Heart right ventricle (tissue), 16 donors: ENCODE measurements around the gene ZNF69. TPM values are rescaled to one million over a fixed set of nuclear protein-coding genes. Genes with fewer than 3 reads are reported as not detected.
"Not testable (repeated sequence)": the region's sequence is repeated elsewhere in the genome, so short reads cannot be mapped to it uniquely, and the experiment has no call there.

Experiments
- ATAC-seq, 8 donors: fragments of 200-7000 bp; cut with Tn5 transposase; one replicate each; pipeline ENCODE4 v1.9.1; 2020; ENCODE audit warnings: mild to moderate bottlenecking in 8 of 8, moderate library complexity in 8 of 8, moderate number of reproducible peaks in 1 of 8
- DNase-seq, 2 donors: peaks; one replicate each; pipeline ENCODE4 v3.0.0-alpha.2; 2020
- H3K27ac ChIP-seq, 10 donors: fragments of 200-600 bp; sonication (generic) in 2 of 10; one replicate each; pipeline versions ENCODE4 v1.5.0 to v1.8.0; 2020 to 2022; ENCODE audit warnings: mild to moderate bottlenecking in 3 of 10
- H3K27me3 ChIP-seq, 7 donors: fragments of 200-600 bp; one replicate each; pipeline ENCODE4 v1.8.0; 2021 to 2022; ENCODE audit warnings: mild to moderate bottlenecking in 2 of 7
- H3K36me3 ChIP-seq, 9 donors: fragments of 200-600 bp; sonication (generic) in 1 of 9; one replicate each; pipeline versions ENCODE4 v1.5.0 to v1.8.0; 2020 to 2022; ENCODE audit warnings: mild to moderate bottlenecking in 2 of 9
- H3K4me1 ChIP-seq, 9 donors: fragments of 200-600 bp; sonication (generic) in 1 of 9; one replicate each; pipeline versions ENCODE4 v1.5.0 to v1.8.0; 2020 to 2022; ENCODE audit warnings: mild to moderate bottlenecking in 4 of 9
- H3K4me3 ChIP-seq, 10 donors: fragments of 200-600 bp; sonication (generic) in 2 of 10; one replicate each; pipeline versions ENCODE4 v1.5.0 to v1.8.0; 2020 to 2022; ENCODE audit warnings: mild to moderate bottlenecking in 7 of 10, moderate library complexity in 2 of 10
- H3K9me3 ChIP-seq, 11 donors: fragments of 200-600 bp in 10 of 11; sonication (generic) in 2 of 11; one replicate each; pipeline versions ENCODE4 v1.5.0 to v1.8.0; 2013 to 2022; ENCODE audit warnings: mild to moderate bottlenecking in 2 of 11, control low read depth in 1 of 11, moderate library complexity in 1 of 11
- WGBS, 2 donors: extraction: QIAGEN DNeasy Blood & Tissue Kit; methylation state at CpG; one replicate each; pipeline ENCODE4 v1.1.7; 2013; ENCODE audit warnings: inconsistent platforms in 1 of 2; 5-methylcytosine and 5-hydroxymethylcytosine counted together
- intact Hi-C, 10 donors: fragments of 100-400 bp; cut with DNase I; formaldehyde crosslinking; loops; one replicate each; pipeline versions ENCODE4 v1.11.1 to v1.14.2; 2022
- polyA plus RNA-seq, 2 donors: library from polyadenylated mRNA; stranded (reverse); fragments of 200-250 nt; gene quantifications; one replicate each; pipeline ENCODE4 v1.2.3, GENCODE V29; 2013
- total RNA-seq, 10 donors: library from RNA; stranded (reverse); fragmentation: NEBNext Ultra II Directional in 3 of 10; extraction: Animal tissue kit (Norgen Biotek cat#: 25700) in 3 of 10; gene quantifications; one replicate each; pipeline versions ENCODE4 v1.2.1 to v1.2.4, GENCODE V29; 2021 to 2023
- TF ChIP-seq, protein P1 (sequence below), 9 donors: fragments of 200-600 bp; sonication (generic) in 2 of 9; IDR thresholded peaks; one replicate each; pipeline versions ENCODE4 v1.5.0 to v1.8.0; 2021 to 2022; ENCODE audit warnings: antibody characterized with exemption in 9 of 9, mild to moderate bottlenecking in 5 of 9, moderate library complexity in 1 of 9
- donor health status: Arrhythmogenic right ventricular cardiomyopathy.
- donor health status: ischemic (EF 13 %, LVEDD 7.1; RV severe dilation, severe dysfunction).
- donor health status: healthy with polysubstance abuse.
- donor health status: DM: no; HTN: yes; CAD: no.
- donor health status: DM: no; HTN: no; CAD: no.
- donor health status: ischemic (EF 25% LVEDD 6.9; RV normal size, moderate dysfunction).
- donor health status: ischemic (EF 25% LVEDD 5.7; RV mildly dilated, moderate dysfunction).
- donor health status: healthy.
- donor health status: DM: yes; HTN: yes; CAD: no.
- donor health status: Ischemic cardiomyopathy.
- donor health status: ischemic (EF 35%, LVEDD 5.7; RV mildly dilated, moderate dysfunction).
- donor health status: nonischemic (EF 11% LVEDD 7.7; RV severe dilation, severe dysfunction).
- donor health status: DM: yes; HTN: yes; CAD: no.
- donor health status: PGD.
- donor health status: ischemic (EF 29% LVEDD 5.4; RV normal size, mild dysfunction).
- donor health status: nonischemic (EF 23%, LVEDD 6.1; RV moderate dilation, normal function).

Gene ZNF69
- total and polyA plus RNA-seq, 12 donors, result 1.6 to 6.5 (median 4.3) TPM

DNA sequence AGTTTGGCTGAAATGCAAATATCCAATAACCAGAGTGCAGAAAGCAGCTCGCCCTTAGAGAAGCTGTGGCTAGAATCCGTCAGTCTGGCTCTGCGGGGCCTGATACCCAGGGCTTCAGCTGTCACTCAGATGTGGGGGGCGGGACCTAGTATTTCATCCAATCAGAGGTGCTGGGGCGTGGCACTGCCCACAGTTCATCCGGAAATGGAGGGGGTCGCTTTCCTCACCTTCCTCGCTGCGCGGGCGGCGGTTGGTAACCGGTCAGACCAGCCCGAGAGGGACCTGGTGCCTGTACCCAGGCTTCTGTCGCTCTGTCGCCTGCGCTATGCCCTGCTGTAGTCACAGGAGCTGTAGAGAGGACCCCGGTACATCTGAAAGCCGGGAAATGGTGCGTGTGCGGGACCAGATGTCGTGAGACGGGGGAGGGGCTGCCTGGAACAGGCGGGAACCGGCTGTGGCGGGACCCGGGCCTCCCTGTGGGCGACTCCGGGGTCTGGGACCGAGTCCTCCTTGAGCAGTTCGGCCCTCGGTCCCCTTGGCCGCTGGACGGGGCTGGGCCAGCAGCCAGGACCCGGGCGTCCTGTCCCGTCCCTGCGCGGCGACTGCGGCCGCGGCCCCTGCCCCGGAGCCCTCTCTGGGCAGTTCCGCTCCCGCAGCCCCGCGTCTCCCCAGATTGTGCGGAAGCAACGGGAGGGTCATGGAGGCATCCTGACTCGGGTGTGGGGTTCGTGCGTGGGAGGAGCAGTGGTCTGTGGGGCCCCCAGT is 37.5 kb downstream of the ZNF69 start, which contains the start of gene ZNF700:
TSS of gene ZNF700 (plus strand) at position 222 of the 765 bp plus-strand sequence. CDS start at position 326, 104 bp downstream.
- H3K27ac ChIP-seq, result peak within 1 kb of the TSS; percentile 84 to 98 (median 93)
- no peaks in the 10 kb centered on the region for H3K9me3 ChIP-seq
- peaks cover 0 to 7% (median 0%) of the 10 kb centered on the region in 9 donors for H3K36me3 ChIP-seq
- no peaks in the 10 kb centered on the region for H3K27me3 ChIP-seq
- H3K4me3 ChIP-seq, result peak within 1 kb of the TSS; percentile 68 to 99 (median 91)
- TF ChIP-seq, protein P1, sequence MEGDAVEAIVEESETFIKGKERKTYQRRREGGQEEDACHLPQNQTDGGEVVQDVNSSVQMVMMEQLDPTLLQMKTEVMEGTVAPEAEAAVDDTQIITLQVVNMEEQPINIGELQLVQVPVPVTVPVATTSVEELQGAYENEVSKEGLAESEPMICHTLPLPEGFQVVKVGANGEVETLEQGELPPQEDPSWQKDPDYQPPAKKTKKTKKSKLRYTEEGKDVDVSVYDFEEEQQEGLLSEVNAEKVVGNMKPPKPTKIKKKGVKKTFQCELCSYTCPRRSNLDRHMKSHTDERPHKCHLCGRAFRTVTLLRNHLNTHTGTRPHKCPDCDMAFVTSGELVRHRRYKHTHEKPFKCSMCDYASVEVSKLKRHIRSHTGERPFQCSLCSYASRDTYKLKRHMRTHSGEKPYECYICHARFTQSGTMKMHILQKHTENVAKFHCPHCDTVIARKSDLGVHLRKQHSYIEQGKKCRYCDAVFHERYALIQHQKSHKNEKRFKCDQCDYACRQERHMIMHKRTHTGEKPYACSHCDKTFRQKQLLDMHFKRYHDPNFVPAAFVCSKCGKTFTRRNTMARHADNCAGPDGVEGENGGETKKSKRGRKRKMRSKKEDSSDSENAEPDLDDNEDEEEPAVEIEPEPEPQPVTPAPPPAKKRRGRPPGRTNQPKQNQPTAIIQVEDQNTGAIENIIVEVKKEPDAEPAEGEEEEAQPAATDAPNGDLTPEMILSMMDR (IDR thresholded peaks at IDR 0.05), result no peak
- ATAC-seq (peak; percentile 97 to 99 (median 98)), DNase-seq (peak; percentile 91 to 97)
- 0% methylated on average over 50 to 53 of the region's 53 CpGs for WGBS, 2 donors
- H3K4me1 ChIP-seq, result peaks cover 0 to 33% (median 19%) of the 10 kb centered on the region in 9 donors
- intact Hi-C loops, result loop anchor here in 8 of 10 donors (1.0 to 5.0 kb wide), 7 partner anchors 38 to 217 kb away; partner anchors contain the start of genes ZNF20 (in 4 of the 8), ZNF69 (in 1 of the 8) and ZNF763 (in 1 of the 8)

DNA sequence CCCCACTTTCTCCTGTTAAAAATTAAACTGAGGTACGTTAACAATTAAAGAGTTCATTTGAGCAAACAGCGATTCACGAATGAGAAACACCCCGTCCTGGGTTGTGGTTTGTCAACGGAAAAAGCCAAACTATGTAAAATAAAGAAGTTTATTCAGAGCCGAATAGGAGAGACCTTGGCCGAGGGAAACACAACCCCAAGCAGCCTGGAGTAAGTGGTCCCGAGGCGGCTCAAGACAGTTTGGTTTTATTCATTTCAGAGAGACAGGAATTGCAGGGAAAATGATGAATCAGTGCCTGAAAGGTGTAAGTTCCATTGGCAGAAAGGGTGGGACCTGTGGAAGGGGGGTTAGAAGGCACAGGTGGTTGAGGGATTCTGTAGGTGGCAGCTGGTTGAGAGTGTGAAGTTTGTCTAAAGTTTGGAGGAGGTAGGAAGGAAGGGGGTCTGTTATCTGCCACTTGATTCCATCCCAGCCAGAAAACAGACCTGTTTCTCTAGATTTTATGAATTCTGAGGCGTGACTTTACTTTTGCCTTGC is 38.1 kb downstream of the ZNF69 start:
- H3K4me1 ChIP-seq, result peaks cover 0 to 33% (median 19%) of the 10 kb centered on the region in 9 donors
- H3K9me3 ChIP-seq, H3K36me3 ChIP-seq, ATAC-seq, DNase-seq, H3K27me3 ChIP-seq: not testable (repeated sequence)
- peak overlapping the region; percentile 84 to 98 (median 93) for H3K27ac ChIP-seq
- 11 to 15% methylated on average over 10 of the region's 10 CpGs for WGBS, 2 donors
- intact Hi-C loops, result loop anchor here in 3 of 10 donors (2.0 to 5.0 kb wide), 3 partner anchors 39 to 62 kb away; partner anchors contain the start of gene ZNF763 (in 1 of the 3)
- H3K4me3 ChIP-seq, result peak overlapping the region; percentile 68 to 99 (median 91)

DNA sequence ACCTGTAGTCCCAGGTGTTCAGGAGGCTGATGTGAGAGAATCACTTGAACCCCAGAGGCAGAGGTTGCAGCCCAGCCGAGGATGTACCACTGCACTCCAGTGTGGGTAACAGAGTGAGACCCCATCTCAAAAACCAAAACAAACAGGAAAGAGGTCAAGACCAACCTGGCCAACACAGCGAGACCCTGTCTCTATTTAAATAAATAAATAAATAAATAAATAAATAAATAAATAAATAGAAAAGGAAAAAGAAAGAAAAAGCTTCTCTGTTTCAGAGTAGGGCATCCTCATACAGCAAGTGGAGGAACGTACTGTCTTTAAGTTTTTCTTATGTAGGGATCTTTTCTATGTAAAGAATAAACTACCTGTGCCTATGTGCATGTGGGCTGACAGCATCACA is 39.6 kb downstream of the ZNF69 start:
- H3K27me3 ChIP-seq, result no peaks in the 10 kb centered on the region
- intact Hi-C loops, result loop anchor here in 1 of 10 donors (5.0 kb wide), 1 partner anchor 60 kb away; no protein-coding TSS in a partner anchor
- H3K9me3 ChIP-seq, result peaks cover 0 to 5% (median 0%) of the 10 kb centered on the region in 11 donors
- H3K4me1 ChIP-seq, result peaks cover 0 to 33% (median 19%) of the 10 kb centered on the region in 9 donors
- H3K36me3 ChIP-seq, result peaks cover 0 to 10% (median 0%) of the 10 kb centered on the region in 9 donors
- DNase-seq (no peak), ATAC-seq (no peak)
- peak overlapping the region in 1 of 10 donors; percentile 18 for H3K27ac ChIP-seq
- WGBS, 2 donors, result 96 to 99% methylated on average over 3 of the region's 3 CpGs
- TF ChIP-seq, protein P1 (IDR thresholded peaks at IDR 0.05), result no peak
- H3K4me3 ChIP-seq, result no peak overlapping the region

DNA sequence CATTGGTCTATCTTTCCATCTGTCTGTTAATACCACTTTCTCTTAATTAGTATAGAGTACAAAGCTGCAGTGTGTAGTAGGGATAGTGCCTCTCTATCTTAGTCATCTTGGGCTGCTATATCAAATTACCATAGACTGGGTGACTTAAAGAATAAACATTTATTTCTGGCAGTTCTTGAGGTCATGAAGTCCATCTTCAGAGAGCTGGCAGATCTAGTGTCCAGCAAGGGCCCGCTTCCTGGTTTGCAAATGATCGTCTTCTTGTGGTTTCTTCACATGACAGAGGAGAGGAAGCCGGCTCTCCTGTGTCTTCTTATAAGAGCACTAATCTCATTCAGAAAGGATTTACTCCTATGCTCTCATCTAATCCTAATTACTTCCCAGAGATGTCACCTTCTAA is 43.5 kb downstream of the ZNF69 start:
- TF ChIP-seq, protein P1 (IDR thresholded peaks at IDR 0.05), result no peak
- peaks cover 0 to 12% (median 10%) of the 10 kb centered on the region in 9 donors for H3K4me1 ChIP-seq
- DNase-seq (no peak), ATAC-seq (no peak)
- peaks cover 0 to 15% (median 0%) of the 10 kb centered on the region in 9 donors for H3K36me3 ChIP-seq
- H3K27ac ChIP-seq, result no peak overlapping the region
- peaks cover 0 to 27% (median 3%) of the 10 kb centered on the region in 11 donors for H3K9me3 ChIP-seq
- 89 to 91% methylated on average over 3 of the region's 3 CpGs for WGBS, 2 donors
- intact Hi-C loops, result no loop called here
- no peak overlapping the region for H3K4me3 ChIP-seq
- H3K27me3 ChIP-seq, result no peaks in the 10 kb centered on the region
